Erythroblast (primary cell): ENCODE measurements around the gene KCNE1.

ENCODE experiments used
- GATA1 ChIP-seq: IDR thresholded peaks from 2 replicates; pipeline ENCODE4 v1.6.1; 2011; ENCODE audit warnings: low read depth, mild to moderate bottlenecking, control low read depth, low read length, moderate library complexity
- POLR2A ChIP-seq: IDR thresholded peaks from 2 replicates; pipeline ENCODE4 v1.6.1; 2011; ENCODE audit warnings: mild to moderate bottlenecking, low read length

DNA sequence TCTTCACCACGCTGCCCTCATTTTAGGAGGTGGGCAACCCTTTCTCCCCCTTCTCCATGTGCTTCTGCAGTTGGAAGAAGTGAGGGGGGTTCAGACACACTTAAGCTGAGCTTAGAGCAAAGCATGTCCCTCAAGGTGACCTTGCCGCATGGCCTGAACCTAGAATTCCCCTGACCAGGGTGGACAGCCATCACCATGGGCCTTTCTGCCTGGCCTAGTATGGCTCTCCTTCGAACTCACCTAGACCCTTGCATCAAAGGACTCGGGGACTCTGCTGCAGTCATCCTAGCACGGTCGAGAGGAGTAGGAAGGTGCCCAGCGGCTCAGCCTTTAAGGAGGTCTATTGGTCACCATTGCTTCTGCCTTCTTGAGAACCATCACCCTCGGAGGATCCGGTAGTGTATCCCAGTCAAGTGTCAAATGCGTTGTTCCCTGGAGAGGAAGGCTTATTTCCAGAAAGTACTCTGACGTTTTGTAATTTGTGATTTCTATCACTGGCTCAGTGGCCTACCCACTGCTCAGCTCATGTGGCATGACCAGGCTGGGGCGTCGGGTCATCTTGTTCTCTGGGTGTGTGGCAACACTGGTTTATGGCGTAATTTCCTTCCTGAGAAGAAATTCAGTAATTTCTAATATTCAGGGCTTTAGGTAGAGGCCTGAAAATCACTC is at the start of gene KCNE1:
- TF ChIP-seq POLR2A (no peak), GATA1 (no peak)
